ENCODE data around the gene SAMD4A.

The SAMD4A gene

DNA sequence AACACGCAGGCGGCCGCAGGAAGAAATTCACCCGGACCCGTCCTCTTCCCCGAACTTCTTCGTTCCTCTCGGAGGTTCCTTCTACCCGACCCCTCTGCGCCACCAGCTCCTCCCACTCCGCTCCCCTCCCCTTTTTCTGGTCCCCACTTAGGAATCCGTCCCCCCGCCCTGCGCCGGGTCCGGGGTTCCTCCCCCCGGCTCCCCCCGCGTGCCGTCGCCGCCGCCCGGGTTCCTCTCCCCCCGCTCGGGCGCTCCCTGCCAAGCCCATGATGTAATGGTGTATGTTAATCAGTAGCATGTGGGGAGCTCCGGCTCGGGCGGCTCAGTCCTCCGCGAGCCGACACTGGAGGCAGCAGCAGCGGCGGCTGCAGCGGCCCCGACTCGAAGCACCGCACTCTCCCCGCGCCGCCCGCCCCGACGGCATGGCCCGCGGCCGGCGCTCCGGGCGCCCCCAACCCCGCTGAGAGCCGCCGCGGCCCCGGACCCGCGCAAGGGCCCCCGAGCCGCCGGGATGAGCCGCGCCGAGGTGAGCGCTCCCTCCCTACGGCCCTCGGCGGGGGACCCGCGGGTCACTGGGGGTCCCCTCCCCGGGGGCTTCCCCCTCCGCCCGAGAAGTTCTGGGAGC, 1.0 kb upstream of the SAMD4A start:
- H3K4me1 ChIP-seq (ENCODE audit: control insufficient read depth, insufficient read depth, low read length): peaks cover 36% of the 10 kb centered on the region
- no peaks in the 10 kb centered on the region for H3K9me3 ChIP-seq (ENCODE audit: control insufficient read depth in 2 of 2, low read length in 2 of 2)
- H3K4me3 ChIP-seq (ENCODE audit: low read length in 2 of 2): peak overlapping the region; percentile 75 to 83
- peak overlapping the region; percentile 94 to 98 for H3K9ac ChIP-seq (ENCODE audit: low read length in 2 of 2)
- no peaks in the 10 kb centered on the region for H3K36me3 ChIP-seq (ENCODE audit: control insufficient read depth in 2 of 2, insufficient read depth in 2 of 2, low read length in 2 of 2)
- H3K27me3 ChIP-seq (ENCODE audit: control insufficient read depth in 1 of 2, insufficient read depth in 2 of 2, low read length in 2 of 2): no peaks in the 10 kb centered on the region
- H3K27ac ChIP-seq (ENCODE audit: low read length): peak overlapping the region; percentile 93

DNA sequence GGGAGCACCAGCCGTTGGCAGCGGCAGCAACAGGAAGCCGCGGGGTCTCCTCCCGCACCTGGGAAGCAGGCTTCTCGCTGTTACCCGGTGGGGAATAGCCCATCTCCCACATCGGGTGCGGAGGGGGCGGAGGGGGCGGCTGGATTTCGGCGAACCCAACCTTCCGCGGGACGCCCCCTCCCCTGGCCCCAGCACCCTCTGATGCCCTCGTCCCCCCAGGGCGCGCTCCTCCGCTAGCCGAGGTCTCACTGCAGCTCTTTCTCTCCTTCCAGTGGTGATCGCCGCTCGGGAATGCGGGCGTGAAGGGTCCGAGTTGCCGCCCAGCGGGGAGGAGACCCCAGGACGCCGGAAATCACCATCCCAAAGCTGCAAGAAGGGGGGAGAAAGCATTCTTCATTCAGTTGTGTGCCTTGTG, 303 bp downstream of the SAMD4A start:
- H3K4me1 ChIP-seq (ENCODE audit: control insufficient read depth, insufficient read depth, low read length): peaks cover 36% of the 10 kb centered on the region

DNA sequence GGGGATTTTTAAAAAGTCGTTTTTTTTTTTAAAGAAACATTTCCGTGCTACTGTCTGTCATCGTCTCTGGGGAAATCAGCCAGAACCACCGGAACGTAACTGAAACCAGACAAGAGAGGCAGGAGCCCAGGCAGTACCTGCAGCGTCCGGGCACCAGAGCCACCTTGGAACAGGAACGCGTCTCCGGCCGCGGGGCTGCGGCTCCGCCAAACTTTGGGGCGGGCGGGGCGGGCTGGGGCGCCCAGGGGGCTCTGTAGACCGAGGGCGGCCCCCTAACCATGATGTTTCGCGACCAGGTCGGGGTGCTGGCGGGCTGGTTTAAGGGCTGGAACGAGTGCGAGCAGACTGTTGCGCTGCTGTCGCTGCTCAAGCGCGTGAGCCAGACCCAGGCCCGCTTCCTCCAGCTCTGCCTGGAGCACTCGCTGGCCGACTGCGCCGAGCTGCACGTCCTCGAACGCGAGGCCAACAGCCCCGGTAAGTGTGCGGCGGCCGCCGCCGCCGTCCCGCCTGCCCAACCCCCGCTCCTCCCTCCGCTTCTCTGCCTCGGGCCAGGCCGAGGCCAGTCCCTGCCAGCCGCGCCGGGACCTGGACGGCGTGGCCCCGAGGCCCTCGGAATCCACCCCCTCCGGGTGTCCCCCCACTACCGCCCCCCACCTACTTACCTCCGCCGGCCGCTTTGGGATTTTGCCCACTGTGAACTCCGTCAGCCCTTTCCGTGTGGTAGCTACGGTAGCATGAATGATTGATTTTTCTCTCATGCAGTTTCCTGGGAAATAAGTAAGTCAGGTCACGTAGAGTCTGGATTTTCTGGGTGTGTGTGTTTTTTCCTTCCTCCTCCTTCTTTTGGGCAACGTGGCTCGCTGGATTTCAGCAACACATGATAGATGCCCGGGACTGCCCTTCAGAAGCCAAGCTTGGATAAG, 972 bp downstream of the SAMD4A start:
- Histone ChIP-seq H3K4me3 (ENCODE audit: low read length in 2 of 2) (peak overlapping the region; percentile 68 to 83), H3K36me3 (ENCODE audit: control insufficient read depth in 2 of 2, insufficient read depth in 2 of 2, low read length in 2 of 2) (peaks cover 0 to 5% of the 10 kb centered on the region in 2 donors), H3K9ac (ENCODE audit: low read length in 2 of 2) (peak overlapping the region; percentile 79 to 98), H3K9me3 (ENCODE audit: control insufficient read depth in 2 of 2, low read length in 2 of 2) (no peaks in the 10 kb centered on the region), H3K27me3 (ENCODE audit: control insufficient read depth in 1 of 2, insufficient read depth in 2 of 2, low read length in 2 of 2) (no peaks in the 10 kb centered on the region), H3K4me1 (ENCODE audit: control insufficient read depth, insufficient read depth, low read length) (peaks cover 36% of the 10 kb centered on the region), H3K27ac (ENCODE audit: low read length) (peak overlapping the region; percentile 93)

More for the DNA sequence above, 303 bp downstream of the SAMD4A start:
- no peaks in the 10 kb centered on the region for H3K27me3 ChIP-seq (ENCODE audit: control insufficient read depth in 1 of 2, insufficient read depth in 2 of 2, low read length in 2 of 2)
- no peaks in the 10 kb centered on the region for H3K9me3 ChIP-seq (ENCODE audit: control insufficient read depth in 2 of 2, low read length in 2 of 2)
- H3K4me3 ChIP-seq (ENCODE audit: low read length in 2 of 2): peak overlapping the region; percentile 68 to 83
- H3K9ac ChIP-seq (ENCODE audit: low read length in 2 of 2): peak overlapping the region; percentile 73 to 98
- peaks cover 0 to 5% of the 10 kb centered on the region in 2 donors for H3K36me3 ChIP-seq (ENCODE audit: control insufficient read depth in 2 of 2, insufficient read depth in 2 of 2, low read length in 2 of 2)
- H3K27ac ChIP-seq (ENCODE audit: low read length): peak overlapping the region; percentile 93

DNA sequence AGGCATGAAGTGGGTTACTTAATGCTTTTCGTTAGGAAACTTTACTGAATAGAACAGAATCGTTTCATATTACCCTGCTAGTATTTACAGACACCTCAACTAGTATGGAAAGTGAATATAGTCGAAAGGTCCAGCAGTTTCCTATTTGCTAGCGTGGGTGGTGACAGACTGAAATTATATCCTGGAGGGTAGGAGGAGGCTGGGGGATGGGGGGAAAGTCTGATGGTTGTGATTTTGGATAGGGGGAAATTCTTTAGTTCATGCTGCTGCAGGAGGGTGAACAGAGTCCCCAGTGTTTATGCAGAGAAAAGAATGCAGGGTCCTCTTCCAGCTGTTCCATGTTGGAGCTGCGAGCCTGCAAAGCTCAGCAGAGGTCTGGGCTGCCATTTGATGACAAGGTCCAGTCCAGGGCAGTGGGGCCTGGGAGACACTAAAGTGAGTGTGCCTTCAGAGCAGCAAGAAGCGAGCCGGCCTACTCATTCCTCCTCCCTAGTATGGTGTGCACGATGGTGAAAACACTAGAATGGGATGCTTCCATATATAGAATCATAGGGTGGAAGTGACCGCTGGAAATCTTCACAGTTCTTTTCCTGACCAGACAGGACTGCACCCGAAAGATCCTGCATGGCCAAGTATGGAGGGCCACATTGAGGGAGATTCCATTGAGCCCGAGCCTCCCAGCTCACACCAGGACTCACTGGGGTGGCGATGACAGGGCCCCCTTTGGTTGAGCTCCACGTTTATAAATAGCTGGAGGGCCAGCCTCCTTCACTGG, 2.1 kb downstream of the SAMD4A start:
- peaks cover 36% of the 10 kb centered on the region for H3K4me1 ChIP-seq (ENCODE audit: control insufficient read depth, insufficient read depth, low read length)
- no peaks in the 10 kb centered on the region for H3K9me3 ChIP-seq (ENCODE audit: control insufficient read depth in 2 of 2, low read length in 2 of 2)
- peaks cover 0 to 5% of the 10 kb centered on the region in 2 donors for H3K36me3 ChIP-seq (ENCODE audit: control insufficient read depth in 2 of 2, insufficient read depth in 2 of 2, low read length in 2 of 2)
- H3K9ac ChIP-seq (ENCODE audit: low read length in 2 of 2): peak overlapping the region; percentile 55 to 59
- peak overlapping the region; percentile 54 to 75 for H3K4me3 ChIP-seq (ENCODE audit: low read length in 2 of 2)
- peak overlapping the region; percentile 75 for H3K27ac ChIP-seq (ENCODE audit: low read length)
- H3K27me3 ChIP-seq (ENCODE audit: control insufficient read depth in 1 of 2, insufficient read depth in 2 of 2, low read length in 2 of 2): no peaks in the 10 kb centered on the region

DNA sequence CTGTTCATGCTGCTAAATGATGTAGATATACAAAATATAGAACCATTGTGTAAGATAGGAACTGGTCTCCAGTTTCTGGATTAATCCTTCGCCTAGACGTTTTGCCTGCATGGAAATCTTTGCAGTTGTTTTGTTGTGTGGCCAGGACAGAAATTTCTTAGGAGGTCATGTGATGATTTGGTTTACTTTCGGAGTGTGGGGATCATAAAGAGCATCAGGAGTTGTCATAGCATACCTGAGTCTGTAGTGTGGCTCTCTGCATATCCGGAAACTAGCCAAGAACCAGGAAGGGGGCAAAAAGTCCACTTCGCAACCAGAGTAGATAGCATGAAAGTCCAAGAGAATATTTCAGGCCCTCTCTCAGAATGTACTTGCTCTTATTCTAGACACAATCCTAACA, 3.1 kb downstream of the SAMD4A start:
- Histone ChIP-seq H3K9me3 (ENCODE audit: control insufficient read depth in 2 of 2, low read length in 2 of 2) (no peaks in the 10 kb centered on the region), H3K27me3 (ENCODE audit: control insufficient read depth in 1 of 2, insufficient read depth in 2 of 2, low read length in 2 of 2) (no peaks in the 10 kb centered on the region), H3K9ac (ENCODE audit: low read length in 2 of 2) (peak overlapping the region in 1 of 2 donors; percentile 59), H3K4me1 (ENCODE audit: control insufficient read depth, insufficient read depth, low read length) (peaks cover 28% of the 10 kb centered on the region), H3K36me3 (ENCODE audit: control insufficient read depth in 2 of 2, insufficient read depth in 2 of 2, low read length in 2 of 2) (peaks cover 0 to 5% of the 10 kb centered on the region in 2 donors), H3K27ac (ENCODE audit: low read length) (peak overlapping the region; percentile 75), H3K4me3 (ENCODE audit: low read length in 2 of 2) (peak overlapping the region; percentile 54 to 75)

DNA sequence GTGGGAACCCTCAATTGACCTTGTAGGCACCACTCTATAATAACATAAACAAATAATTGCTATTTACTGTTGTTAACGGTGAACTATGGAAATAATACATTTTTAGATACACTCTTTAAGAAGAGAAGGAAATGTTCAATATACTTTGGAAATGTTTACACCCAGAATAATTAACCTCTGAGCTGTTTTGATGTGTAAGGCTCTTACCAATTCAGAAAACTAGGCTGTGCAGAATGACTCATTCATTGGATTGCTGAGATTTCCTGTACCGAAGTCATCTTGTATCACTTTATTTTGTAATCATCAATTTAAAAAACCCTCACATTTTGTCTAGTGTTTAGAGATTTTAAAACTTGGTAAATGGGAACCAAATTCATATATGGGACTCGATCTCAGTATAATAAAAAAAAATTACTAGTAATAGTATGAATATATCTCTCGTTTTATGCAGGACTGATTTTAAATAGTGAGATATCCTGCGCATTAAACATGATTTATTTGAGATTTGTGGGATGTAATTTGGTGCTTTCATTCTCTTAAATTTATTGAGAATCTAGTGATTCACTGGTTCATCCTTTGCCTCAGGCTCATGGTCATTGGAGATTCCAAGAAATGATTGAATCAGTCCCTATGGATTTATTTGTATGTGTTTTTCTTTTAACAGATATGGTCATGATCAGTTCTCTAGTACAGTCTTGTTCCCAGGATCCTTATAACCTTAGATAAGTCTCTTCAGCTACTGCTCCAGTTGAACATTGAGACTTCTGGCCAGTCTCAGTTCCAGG, 3.9 kb downstream of the SAMD4A start:
- Histone ChIP-seq H3K27ac (ENCODE audit: low read length) (peak overlapping the region; percentile 75), H3K4me3 (ENCODE audit: low read length in 2 of 2) (peak overlapping the region; percentile 8 to 75), H3K27me3 (ENCODE audit: control insufficient read depth in 1 of 2, insufficient read depth in 2 of 2, low read length in 2 of 2) (no peaks in the 10 kb centered on the region), H3K4me1 (ENCODE audit: control insufficient read depth, insufficient read depth, low read length) (peaks cover 31% of the 10 kb centered on the region), H3K36me3 (ENCODE audit: control insufficient read depth in 2 of 2, insufficient read depth in 2 of 2, low read length in 2 of 2) (peaks cover 0 to 5% of the 10 kb centered on the region in 2 donors), H3K9ac (ENCODE audit: low read length in 2 of 2) (peak overlapping the region in 1 of 2 donors; percentile 59), H3K9me3 (ENCODE audit: control insufficient read depth in 2 of 2, low read length in 2 of 2) (no peaks in the 10 kb centered on the region)

DNA sequence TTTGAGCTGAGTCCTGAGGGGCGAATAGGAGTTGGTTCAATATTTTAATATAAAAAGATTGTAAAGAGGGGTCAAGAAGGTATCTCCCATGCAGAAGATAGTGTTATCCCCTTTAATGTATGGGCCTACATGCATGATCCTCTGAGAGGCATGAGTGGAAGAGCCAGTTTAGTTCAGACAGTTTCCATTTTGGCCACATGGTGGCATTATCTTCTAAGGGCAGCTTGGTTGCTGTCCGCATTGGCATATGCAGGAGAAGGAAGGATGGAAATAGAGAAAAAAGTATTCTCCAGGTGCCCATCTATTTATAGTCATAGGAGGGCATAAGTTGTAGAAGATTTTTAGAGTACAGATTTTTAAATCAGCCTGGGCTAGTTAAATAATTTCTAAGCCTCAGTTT, 5.4 kb downstream of the SAMD4A start:
- peaks cover 33% of the 10 kb centered on the region for H3K4me1 ChIP-seq (ENCODE audit: control insufficient read depth, insufficient read depth, low read length)

DNA sequence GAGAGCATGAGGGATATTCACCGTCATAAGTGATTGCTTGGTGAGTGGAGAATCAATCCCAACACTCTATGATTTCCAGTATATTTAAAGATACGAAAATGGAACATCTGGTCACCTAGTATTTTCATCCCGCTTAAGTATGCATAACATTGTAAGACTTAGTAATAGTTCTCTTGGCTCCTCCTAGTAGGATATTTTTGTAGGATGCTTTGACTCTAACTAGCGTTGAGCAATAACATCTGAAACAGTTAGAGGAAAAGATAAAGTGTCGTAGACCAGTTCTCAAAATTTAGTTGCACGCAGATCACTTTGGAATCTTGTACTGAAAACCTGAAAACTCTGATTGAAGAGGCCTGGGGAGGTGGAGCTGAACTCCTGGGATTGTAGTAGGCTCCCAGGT, 7.6 kb downstream of the SAMD4A start:
- Histone ChIP-seq H3K9ac (ENCODE audit: low read length in 2 of 2) (no peak overlapping the region), H3K4me1 (ENCODE audit: control insufficient read depth, insufficient read depth, low read length) (peaks cover 31% of the 10 kb centered on the region), H3K4me3 (ENCODE audit: low read length in 2 of 2) (no peak overlapping the region), H3K9me3 (ENCODE audit: control insufficient read depth in 2 of 2, low read length in 2 of 2) (no peaks in the 10 kb centered on the region), H3K36me3 (ENCODE audit: control insufficient read depth in 2 of 2, insufficient read depth in 2 of 2, low read length in 2 of 2) (peaks cover 5 to 7% of the 10 kb centered on the region in 2 donors), H3K27me3 (ENCODE audit: control insufficient read depth in 1 of 2, insufficient read depth in 2 of 2, low read length in 2 of 2) (no peaks in the 10 kb centered on the region), H3K27ac (ENCODE audit: low read length) (no peak overlapping the region)

More for the DNA sequence above, 5.4 kb downstream of the SAMD4A start:
- Histone ChIP-seq H3K36me3 (ENCODE audit: control insufficient read depth in 2 of 2, insufficient read depth in 2 of 2, low read length in 2 of 2) (peaks cover 5% of the 10 kb centered on the region in 2 donors), H3K9ac (ENCODE audit: low read length in 2 of 2) (no peak overlapping the region), H3K27ac (ENCODE audit: low read length) (no peak overlapping the region), H3K27me3 (ENCODE audit: control insufficient read depth in 1 of 2, insufficient read depth in 2 of 2, low read length in 2 of 2) (no peaks in the 10 kb centered on the region), H3K4me3 (ENCODE audit: low read length in 2 of 2) (no peak overlapping the region), H3K9me3 (ENCODE audit: control insufficient read depth in 2 of 2, low read length in 2 of 2) (no peaks in the 10 kb centered on the region)

DNA sequence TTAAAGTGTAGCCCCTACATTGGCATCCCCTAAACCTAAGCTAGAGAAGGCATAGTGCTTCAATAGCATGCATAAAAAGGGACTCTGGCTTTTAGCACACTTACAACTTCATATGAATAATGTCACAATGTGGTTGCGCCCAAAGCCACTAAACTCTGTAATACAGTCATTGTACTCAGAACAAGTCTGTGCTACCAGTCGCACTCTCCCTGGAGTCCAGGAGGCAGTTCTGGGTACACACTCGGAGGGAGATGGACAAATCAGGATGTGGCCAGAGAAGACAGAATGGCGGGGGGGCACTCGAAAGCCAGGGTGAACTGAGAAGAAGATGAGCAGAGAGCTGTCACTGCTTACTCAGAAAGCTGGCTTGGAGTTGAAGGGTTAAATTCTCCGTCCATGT, 10.6 kb downstream of the SAMD4A start:
- Histone ChIP-seq H3K9ac (ENCODE audit: low read length in 2 of 2) (peak overlapping the region in 1 of 2 donors; percentile 3), H3K36me3 (ENCODE audit: control insufficient read depth in 2 of 2, insufficient read depth in 2 of 2, low read length in 2 of 2) (peaks cover 0 to 10% of the 10 kb centered on the region in 2 donors), H3K4me3 (ENCODE audit: low read length in 2 of 2) (peak overlapping the region in 1 of 2 donors; percentile 17), H3K9me3 (ENCODE audit: control insufficient read depth in 2 of 2, low read length in 2 of 2) (no peaks in the 10 kb centered on the region), H3K4me1 (ENCODE audit: control insufficient read depth, insufficient read depth, low read length) (peaks cover 24% of the 10 kb centered on the region), H3K27me3 (ENCODE audit: control insufficient read depth in 1 of 2, insufficient read depth in 2 of 2, low read length in 2 of 2) (no peaks in the 10 kb centered on the region), H3K27ac (ENCODE audit: low read length) (peak overlapping the region; percentile 13)

DNA sequence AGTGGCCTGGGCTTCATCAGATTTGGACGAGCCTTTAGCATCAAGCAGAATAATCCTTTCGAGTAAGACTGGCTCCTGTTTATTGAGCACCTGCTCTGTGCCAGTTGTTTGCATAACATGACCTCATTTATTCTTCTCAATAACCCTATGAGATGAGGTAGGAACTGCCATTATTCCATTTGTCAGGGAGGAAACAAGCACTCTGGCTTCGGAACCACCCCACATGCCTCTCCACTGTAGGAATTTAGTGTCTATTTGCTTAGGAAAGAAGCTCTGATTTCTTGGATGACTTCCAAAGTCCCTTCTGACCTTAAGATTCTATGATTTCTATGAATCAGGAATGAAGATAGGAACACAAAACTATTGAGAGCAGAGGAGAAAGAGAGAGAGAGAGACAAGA, 11.0 kb downstream of the SAMD4A start:
- Histone ChIP-seq H3K4me1 (ENCODE audit: control insufficient read depth, insufficient read depth, low read length) (peaks cover 24% of the 10 kb centered on the region), H3K9ac (ENCODE audit: low read length in 2 of 2) (no peak overlapping the region), H3K4me3 (ENCODE audit: low read length in 2 of 2) (no peak overlapping the region), H3K27ac (ENCODE audit: low read length) (peak overlapping the region; percentile 13), H3K27me3 (ENCODE audit: control insufficient read depth in 1 of 2, insufficient read depth in 2 of 2, low read length in 2 of 2) (no peaks in the 10 kb centered on the region), H3K36me3 (ENCODE audit: control insufficient read depth in 2 of 2, insufficient read depth in 2 of 2, low read length in 2 of 2) (peaks cover 0 to 10% of the 10 kb centered on the region in 2 donors), H3K9me3 (ENCODE audit: control insufficient read depth in 2 of 2, low read length in 2 of 2) (no peaks in the 10 kb centered on the region)
